Liver (tissue), 9 donors: ENCODE results near the gene TIMM22. TPM values are rescaled to one million over a fixed set of nuclear protein-coding genes. Genes with fewer than 3 reads are reported as not detected.

ENCODE experiments used
- DNase-seq: peaks from one replicate; pipeline ENCODE4 v3.0.0-alpha.2; 2017; ENCODE audit warnings: low spot score
- H3K27ac ChIP-seq, 2 donors: one replicate each; pipeline ENCODE4 v1.7.0; 2013; ENCODE audit warnings: inconsistent platforms in 2 of 2, low read length in 2 of 2, control low read depth in 1 of 2, low read depth in 1 of 2, mild to moderate bottlenecking in 1 of 2
- H3K27me3 ChIP-seq, 4 donors: one replicate each; pipeline versions ENCODE4 v1.6.1 to v1.7.0; 2013; ENCODE audit warnings: low read length in 3 of 4, inconsistent platforms in 1 of 4, mild to moderate bottlenecking in 1 of 4, moderate library complexity in 1 of 4; ENCODE audit not compliant: control insufficient read depth in 4 of 4, insufficient read depth in 4 of 4
- H3K36me3 ChIP-seq, 4 donors: one replicate each; pipeline versions ENCODE4 v1.6.1 to v1.7.0; 2013; ENCODE audit warnings: low read length in 3 of 4, mild to moderate bottlenecking in 3 of 4, low read depth in 1 of 4, moderate library complexity in 1 of 4; ENCODE audit not compliant: control insufficient read depth in 4 of 4, insufficient read depth in 3 of 4
- H3K4me1 ChIP-seq, 4 donors: one replicate each; pipeline versions ENCODE4 v1.6.1 to v1.7.0; 2013; ENCODE audit warnings: low read length in 3 of 4, mild to moderate bottlenecking in 3 of 4, moderate library complexity in 1 of 4; ENCODE audit not compliant: control insufficient read depth in 4 of 4, insufficient read depth in 4 of 4
- H3K4me3 ChIP-seq, 3 donors: one replicate each; pipeline versions ENCODE4 v1.6.1 to v1.7.0; 2013; ENCODE audit warnings: low read length in 3 of 3, control low read depth in 1 of 3, low read depth in 1 of 3, mild to moderate bottlenecking in 1 of 3
- H3K9ac ChIP-seq, 2 donors: one replicate each; pipeline ENCODE4 v1.7.0; 2013; ENCODE audit warnings: low read length in 2 of 2, mild to moderate bottlenecking in 2 of 2, moderate library complexity in 2 of 2, control low read depth in 1 of 2, low read depth in 1 of 2
- H3K9me3 ChIP-seq, 4 donors: one replicate each; pipeline versions ENCODE4 v1.6.1 to v1.7.0; 2013; ENCODE audit warnings: low read length in 3 of 4; ENCODE audit not compliant: control insufficient read depth in 4 of 4
- ATF3 ChIP-seq: IDR thresholded peaks from 2 replicates; pipeline ENCODE4 v1.6.1; 2016; ENCODE audit warnings: antibody characterized with exemption
- CTCF ChIP-seq: fragments of 150-350 bp; IDR thresholded peaks from 2 replicates; pipeline ENCODE4 v1.5.1; 2017; ENCODE audit warnings: improper control_type of control experiment, low read depth, low read length; ENCODE audit not compliant: missing input control
- EGR1 ChIP-seq, 2 donors: IDR thresholded peaks; 2 replicates each; pipeline ENCODE4 v1.6.1; 2016 to 2018; ENCODE audit warnings: antibody characterized with exemption in 2 of 2, low read depth in 2 of 2
- FOXA1 ChIP-seq: IDR thresholded peaks from 2 replicates; pipeline ENCODE4 v1.6.1; 2016; ENCODE audit warnings: antibody characterized with exemption
- FOXA2 ChIP-seq: IDR thresholded peaks from 2 replicates; pipeline ENCODE4 v1.6.1; 2016; ENCODE audit warnings: antibody characterized with exemption
- GABPA ChIP-seq, 2 donors: IDR thresholded peaks in 1 of 2; conservative IDR thresholded peaks in 1 of 2; 2 replicates each; pipeline ENCODE4 v1.6.1; 2016; ENCODE audit warnings: antibody characterized with exemption in 2 of 2, mild to moderate bottlenecking in 1 of 2, moderate library complexity in 1 of 2
- HNF4A ChIP-seq, 2 donors: conservative IDR thresholded peaks; 2 replicates each; pipeline ENCODE4 v1.6.1; 2016; ENCODE audit warnings: antibody characterized with exemption in 2 of 2, mild to moderate bottlenecking in 2 of 2
- HNF4G ChIP-seq: IDR thresholded peaks from 2 replicates; pipeline ENCODE4 v1.6.1; 2016; ENCODE audit warnings: antibody characterized with exemption
- JUND ChIP-seq, 2 donors: IDR thresholded peaks; 2 replicates each; pipeline ENCODE4 v1.6.1; 2016; ENCODE audit warnings: antibody characterized with exemption in 2 of 2
- MAX ChIP-seq: IDR thresholded peaks from 2 replicates; pipeline ENCODE4 v1.6.1; 2016; ENCODE audit warnings: antibody characterized with exemption
- NR2F2 ChIP-seq: IDR thresholded peaks from 2 replicates; pipeline ENCODE4 v1.6.1; 2016; ENCODE audit warnings: antibody characterized with exemption
- RAD21 ChIP-seq, 2 donors: IDR thresholded peaks; 2 replicates each; pipeline ENCODE4 v1.6.1; 2016; ENCODE audit warnings: antibody characterized with exemption in 2 of 2, mild to moderate bottlenecking in 2 of 2
- REST ChIP-seq: IDR thresholded peaks from 2 replicates; pipeline ENCODE4 v1.6.1; 2016; ENCODE audit warnings: antibody characterized with exemption, mild to moderate bottlenecking
- RXRA ChIP-seq, 2 donors: IDR thresholded peaks; 2 replicates each; pipeline ENCODE4 v1.6.1; 2017 to 2018; ENCODE audit warnings: antibody characterized with exemption in 2 of 2, mild to moderate bottlenecking in 1 of 2
- SP1 ChIP-seq: IDR thresholded peaks from 2 replicates; pipeline ENCODE4 v1.6.1; 2018; ENCODE audit warnings: antibody characterized with exemption, mild to moderate bottlenecking
- TAF1 ChIP-seq: conservative IDR thresholded peaks from 2 replicates; pipeline ENCODE4 v1.6.1; 2016; ENCODE audit warnings: antibody characterized with exemption, mild to moderate bottlenecking
- YY1 ChIP-seq: IDR thresholded peaks from 2 replicates; pipeline ENCODE4 v1.6.1; 2016; ENCODE audit warnings: antibody characterized with exemption, mild to moderate bottlenecking
- ZBTB33 ChIP-seq: IDR thresholded peaks from 2 replicates; pipeline ENCODE4 v1.6.1; 2016; ENCODE audit warnings: antibody characterized with exemption
- WGBS: extraction: QIAGEN DNeasy Blood & Tissue Kit; methylation state at CpG from one replicate; pipeline ENCODE4 v1.1.7; 2013; 5-methylcytosine and 5-hydroxymethylcytosine counted together
- polyA plus RNA-seq, 2 donors: library from polyadenylated mRNA; stranded (reverse) in 1 of 2; unstranded in 1 of 2; fragments of 200-250 nt in 1 of 2; fragments of >200 nt in 1 of 2; fragmentation: Nextera tagmentation in 1 of 2; extraction: Ambion mirVana in 1 of 2; gene quantifications; one replicate each; pipeline versions ENCODE4 v1.2.1 to v1.2.3, GENCODE V29; 2013 to 2015
- total RNA-seq, 2 donors: library from RNA; depleted of rRNA; stranded (reverse); fragments of >200 nt; gene quantifications; one replicate each; pipeline ENCODE4 v1.2.3, GENCODE V29; 2014
- donor health status: healthy.
- donor health status: healthy.
- donor health status: healthy.
- donor health status: healthy.
- donor health status: healthy.

Gene TIMM22
- total and polyA plus RNA-seq, 4 donors, result 4.4 to 5.0 (median 4.6) TPM

- DNase-seq, result no peak
- 83% methylated on average over 30 of the region's 30 CpGs for whole genome bisulfite sequencing
- Histone ChIP-seq H3K4me3 (no peak overlapping the region), H3K9ac (no peak overlapping the region), H3K27me3 (no peaks in the 10 kb centered on the region), H3K9me3 (no peaks in the 10 kb centered on the region), H3K27ac (no peak overlapping the region), H3K4me1 (no peaks in the 10 kb centered on the region), H3K36me3 (peaks cover 0 to 7% (median 4%) of the 10 kb centered on the region in 4 donors)
- TF ChIP-seq ATF3 (no peak), MAX (no peak), FOXA1 (no peak), NR2F2 (no peak), JUND (IDR thresholded peaks at IDR 0.05) (no peak), EGR1 (IDR thresholded peaks at IDR 0.05; ENCODE audit: low read depth in 2 of 2) (no peak), CTCF (no peak)
Observed at GRCh38 chr17:1012823-1013728, 16.1 kb downstream of the TIMM22 start.

- no peak overlapping the region for H3K4me3 ChIP-seq
- H3K4me1 ChIP-seq, result peaks cover 0 to 4% (median 0%) of the 10 kb centered on the region in 4 donors
- no peaks in the 10 kb centered on the region for H3K9me3 ChIP-seq
- H3K27ac ChIP-seq, result no peak overlapping the region
- 91% methylated on average over 9 of the region's 9 CpGs for WGBS
- no peaks in the 10 kb centered on the region for H3K27me3 ChIP-seq
- TF ChIP-seq NR2F2 (no peak), ZBTB33 (no peak), MAX (no peak), REST (no peak), EGR1 (IDR thresholded peaks at IDR 0.05; ENCODE audit: low read depth in 2 of 2) (no peak), HNF4G (no peak), FOXA1 (no peak), TAF1 (no peak), GABPA (IDR thresholded peaks at IDR 0.05 in 1 of 2, conservative IDR thresholded peaks at IDR 0.05 in 1 of 2) (no peak), JUND (IDR thresholded peaks at IDR 0.05) (no peak), YY1 (no peak), RAD21 (IDR thresholded peaks at IDR 0.05) (no peak), CTCF (no peak), RXRA (IDR thresholded peaks at IDR 0.05) (no peak), SP1 (no peak), FOXA2 (no peak), HNF4A (conservative IDR thresholded peaks at IDR 0.05) (no peak)
- DNase-seq, result no peak
- peaks cover 0 to 7% (median 4%) of the 10 kb centered on the region in 4 donors for H3K36me3 ChIP-seq
- no peak overlapping the region for H3K9ac ChIP-seq
Observed at GRCh38 chr17:1013729-1014090, 16.8 kb downstream of the TIMM22 start.
